Duodenal mucosa (tissue), 2 donors: ENCODE results near the gene CAMK4.
"Not testable (repeated sequence)": the region's sequence is repeated elsewhere in the genome, so short reads cannot be mapped to it uniquely, and the experiment has no call there.

Source experiments
- H3K27ac ChIP-seq: one replicate; pipeline ENCODE4 v1.7.0; 2013; ENCODE audit warnings: low read depth, low read length
- H3K27me3 ChIP-seq, 2 donors: one replicate each; pipeline ENCODE4 v1.7.0; 2013; ENCODE audit warnings: low read length in 2 of 2, control low read depth in 1 of 2; ENCODE audit not compliant: insufficient read depth in 2 of 2, control insufficient read depth in 1 of 2
- H3K36me3 ChIP-seq, 2 donors: one replicate each; pipeline ENCODE4 v1.7.0; 2013; ENCODE audit warnings: low read length in 2 of 2, control low read depth in 1 of 2; ENCODE audit not compliant: insufficient read depth in 2 of 2, control insufficient read depth in 1 of 2
- H3K4me1 ChIP-seq, 2 donors: one replicate each; pipeline ENCODE4 v1.7.0; 2013; ENCODE audit warnings: low read length in 2 of 2, control low read depth in 1 of 2; ENCODE audit not compliant: insufficient read depth in 2 of 2, control insufficient read depth in 1 of 2
- H3K4me3 ChIP-seq, 2 donors: one replicate each; pipeline ENCODE4 v1.7.0; 2013; ENCODE audit warnings: low read length in 2 of 2, low read depth in 1 of 2
- H3K9ac ChIP-seq, 2 donors: one replicate each; pipeline ENCODE4 v1.7.0; 2013; ENCODE audit warnings: low read length in 2 of 2, low read depth in 1 of 2
- H3K9me3 ChIP-seq, 2 donors: one replicate each; pipeline ENCODE4 v1.7.0; 2013; ENCODE audit warnings: low read length in 2 of 2, control low read depth in 1 of 2; ENCODE audit not compliant: control insufficient read depth in 1 of 2

The CAMK4 gene

DNA sequence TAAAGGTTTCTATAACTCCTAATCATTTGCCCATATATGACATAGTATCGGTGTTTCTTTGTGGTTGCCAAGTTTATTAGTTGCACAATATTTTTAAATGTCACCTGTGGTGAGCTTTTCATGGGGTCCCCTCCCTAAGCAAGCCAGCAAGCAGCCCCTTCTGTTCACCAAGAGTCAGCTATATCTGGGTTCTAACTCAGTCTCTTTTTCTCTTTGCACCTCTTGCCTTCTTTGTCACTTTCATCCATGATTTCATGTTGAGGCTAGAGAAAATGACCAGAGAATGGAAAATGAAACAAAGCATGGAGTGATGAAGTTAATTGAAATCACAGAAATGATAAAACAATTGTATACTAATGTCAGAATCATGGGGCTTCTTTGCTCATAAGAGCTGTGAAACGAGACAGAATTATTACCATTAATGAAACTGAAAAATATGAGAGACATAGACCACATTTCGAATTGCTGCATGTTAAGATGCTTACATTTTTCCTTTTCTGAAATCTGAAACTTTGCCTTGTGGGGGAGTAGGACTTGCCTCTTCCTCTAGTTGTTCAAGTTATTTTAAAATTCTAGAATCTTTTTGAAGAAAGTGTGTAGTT, 75.7 kb downstream of the CAMK4 start:
- Histone ChIP-seq H3K9ac (no peak overlapping the region), H3K4me3 (no peak overlapping the region), H3K4me1 (no peaks in the 10 kb centered on the region), H3K9me3 (peaks cover 0 to 7% of the 10 kb centered on the region in 2 donors), H3K36me3 (no peaks in the 10 kb centered on the region), H3K27ac (no peak overlapping the region), H3K27me3 (no peaks in the 10 kb centered on the region)

DNA sequence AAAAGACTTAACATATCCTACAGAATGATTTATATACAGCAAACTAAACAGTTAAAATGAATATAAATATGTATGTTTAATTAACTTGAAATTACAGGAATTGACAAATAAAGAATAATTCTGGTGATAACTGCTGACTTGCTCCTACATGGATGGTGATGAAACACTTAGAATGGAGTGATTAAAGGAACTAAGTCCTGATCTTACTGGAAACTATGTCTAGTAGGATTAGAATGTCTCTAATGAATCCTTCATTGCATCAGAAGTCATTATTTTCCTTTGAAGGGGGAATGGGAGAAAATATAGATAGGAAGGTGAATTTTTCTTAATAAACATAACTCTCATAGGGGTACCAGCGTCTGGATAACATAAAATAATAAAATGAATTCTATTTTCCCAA, 77.1 kb downstream of the CAMK4 start:
- no peaks in the 10 kb centered on the region for H3K36me3 ChIP-seq
- H3K27me3 ChIP-seq: no peaks in the 10 kb centered on the region
- peaks cover 0 to 7% of the 10 kb centered on the region in 2 donors for H3K9me3 ChIP-seq
- H3K4me3 ChIP-seq: no peak overlapping the region
- H3K27ac ChIP-seq: no peak overlapping the region
- no peak overlapping the region for H3K9ac ChIP-seq
- H3K4me1 ChIP-seq: no peaks in the 10 kb centered on the region

DNA sequence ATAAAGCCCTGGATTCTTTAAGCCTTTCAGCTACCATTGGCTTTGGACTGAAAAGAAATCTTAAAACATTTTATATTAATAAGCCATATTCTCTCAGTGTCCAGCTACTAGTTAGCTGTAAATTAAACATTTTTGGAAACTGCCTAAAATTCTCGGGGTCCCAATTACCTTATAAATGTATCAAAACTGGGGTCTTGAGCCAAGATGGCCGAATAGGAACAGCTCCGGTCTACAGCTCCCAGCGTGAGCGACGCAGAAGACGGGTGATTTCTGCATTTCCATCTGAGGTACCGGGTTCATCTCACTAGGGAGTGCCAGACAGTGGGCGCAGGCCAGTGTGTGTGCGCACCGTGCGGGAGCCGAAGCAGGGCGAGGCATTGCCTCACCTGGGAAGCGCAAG, 77.9 kb downstream of the CAMK4 start:
- not testable (repeated sequence) for H3K4me3 ChIP-seq, H3K9me3 ChIP-seq, H3K9ac ChIP-seq, H3K27ac ChIP-seq, H3K27me3 ChIP-seq, H3K4me1 ChIP-seq, H3K36me3 ChIP-seq

DNA sequence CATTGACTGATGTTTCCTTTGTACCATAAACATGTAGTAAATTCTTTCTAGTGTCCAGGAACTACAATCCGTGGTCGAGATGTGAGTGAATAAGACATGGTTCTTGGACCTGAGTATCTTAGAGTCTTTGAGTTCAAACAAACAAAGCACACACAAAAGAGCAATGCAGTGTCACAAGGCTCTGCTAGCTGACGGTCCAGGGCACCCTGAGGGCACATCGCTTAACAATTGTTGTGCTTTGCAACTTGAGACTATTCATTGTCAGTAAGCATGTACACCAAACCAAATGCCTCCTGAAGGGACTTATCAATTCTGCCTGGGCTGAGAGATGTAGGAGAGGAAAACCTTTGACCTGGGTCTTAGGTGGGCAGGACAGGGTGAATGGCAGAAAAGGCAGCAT, 84.8 kb downstream of the CAMK4 start:
- H3K36me3 ChIP-seq: no peaks in the 10 kb centered on the region
- H3K9me3 ChIP-seq: no peaks in the 10 kb centered on the region
- H3K9ac ChIP-seq: no peak overlapping the region
- H3K27me3 ChIP-seq: no peaks in the 10 kb centered on the region
- H3K4me1 ChIP-seq: no peaks in the 10 kb centered on the region
- H3K4me3 ChIP-seq: no peak overlapping the region
- H3K27ac ChIP-seq: no peak overlapping the region

DNA sequence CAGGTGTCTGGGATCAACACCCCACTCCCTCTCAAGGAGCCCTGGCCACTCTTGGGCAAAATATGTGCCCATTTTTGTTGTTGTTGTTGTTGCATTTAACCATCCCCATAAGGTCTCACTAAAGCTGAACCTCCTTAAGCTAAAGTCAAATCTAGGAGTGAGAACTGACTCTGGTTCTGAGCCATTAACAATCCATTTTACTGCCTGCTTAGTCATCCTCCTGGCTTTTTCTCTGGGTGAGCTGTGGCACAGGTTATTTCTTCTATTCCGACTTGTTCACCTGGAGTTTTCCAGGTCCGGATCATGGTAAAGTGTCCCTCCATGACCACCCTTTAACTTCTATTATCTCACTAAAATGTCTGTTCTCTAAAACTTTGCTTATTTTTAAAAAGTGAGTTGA, 85.2 kb downstream of the CAMK4 start:
- no peaks in the 10 kb centered on the region for H3K36me3 ChIP-seq
- H3K4me3 ChIP-seq: no peak overlapping the region
- no peak overlapping the region for H3K9ac ChIP-seq
- H3K9me3 ChIP-seq: no peaks in the 10 kb centered on the region
- H3K27me3 ChIP-seq: no peaks in the 10 kb centered on the region
- H3K4me1 ChIP-seq: no peaks in the 10 kb centered on the region
- H3K27ac ChIP-seq: no peak overlapping the region

DNA sequence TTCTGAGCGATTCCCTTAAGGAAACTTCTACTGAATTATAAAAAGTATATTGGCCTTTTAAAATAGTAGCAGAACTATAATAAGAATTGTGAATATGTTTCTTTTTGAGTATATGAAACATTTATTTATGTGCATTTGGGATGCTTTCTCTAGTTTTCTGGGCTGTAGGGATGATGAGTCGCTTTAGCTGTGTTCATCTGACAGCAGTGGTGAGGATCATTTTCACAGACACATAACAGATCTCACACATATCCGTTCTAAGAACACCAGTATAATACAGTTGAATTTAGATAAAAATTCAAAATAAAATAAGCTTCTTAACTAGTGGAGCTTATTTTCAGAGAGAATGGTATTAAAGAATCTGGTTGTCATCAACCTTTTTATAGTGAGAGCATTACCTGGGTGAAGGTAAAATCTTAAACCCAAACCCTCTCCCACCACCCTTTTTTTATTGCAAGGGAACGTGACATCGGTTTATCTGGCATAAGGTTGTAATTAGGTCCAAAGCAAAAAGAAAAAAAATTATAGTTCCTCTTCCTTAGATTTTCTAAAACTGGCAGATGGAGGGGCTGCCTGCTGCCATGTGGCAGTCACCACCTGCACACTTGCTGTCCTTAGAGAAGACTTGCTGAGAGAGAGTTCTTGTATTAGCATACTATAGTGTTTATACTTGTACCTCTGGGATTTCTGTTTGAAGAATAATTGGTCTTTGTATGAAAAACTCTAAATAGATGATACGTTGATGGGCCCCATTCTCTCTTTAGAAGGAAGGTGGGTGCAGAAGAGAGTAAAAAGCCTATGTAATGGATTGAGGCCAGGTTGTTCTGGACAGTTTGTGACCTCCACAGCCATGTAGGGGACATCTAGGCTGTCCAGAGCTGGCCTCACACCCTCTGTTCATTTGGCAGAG, 86.8 kb downstream of the CAMK4 start:
- H3K27me3 ChIP-seq: no peaks in the 10 kb centered on the region
- H3K4me1 ChIP-seq: no peaks in the 10 kb centered on the region
- H3K36me3 ChIP-seq: no peaks in the 10 kb centered on the region
- H3K9ac ChIP-seq: no peak overlapping the region
- H3K9me3 ChIP-seq: no peaks in the 10 kb centered on the region
- no peak overlapping the region for H3K27ac ChIP-seq
- H3K4me3 ChIP-seq: no peak overlapping the region

DNA sequence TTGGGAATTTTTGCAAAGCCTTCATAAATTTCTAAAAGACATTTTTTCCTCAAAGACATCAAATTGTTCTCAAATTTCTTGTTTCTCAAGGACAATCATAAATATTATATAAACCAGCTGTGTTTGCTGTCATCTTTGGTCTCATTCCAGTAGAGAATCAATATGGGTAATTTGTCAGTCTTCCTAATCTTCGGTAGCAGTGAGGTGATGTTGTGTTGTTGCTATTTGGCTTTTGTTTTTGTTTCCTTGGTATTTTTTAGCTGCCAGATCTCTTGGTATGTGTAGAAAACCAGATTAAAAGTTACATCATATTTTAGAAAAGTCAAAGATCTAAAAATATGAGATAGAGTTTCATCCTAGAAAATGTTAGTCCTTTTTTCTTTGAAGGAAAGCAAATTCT, 87.5 kb downstream of the CAMK4 start:
- Histone ChIP-seq H3K4me3 (no peak overlapping the region), H3K36me3 (no peaks in the 10 kb centered on the region), H3K27me3 (no peaks in the 10 kb centered on the region), H3K9ac (no peak overlapping the region), H3K27ac (no peak overlapping the region), H3K9me3 (no peaks in the 10 kb centered on the region), H3K4me1 (no peaks in the 10 kb centered on the region)

DNA sequence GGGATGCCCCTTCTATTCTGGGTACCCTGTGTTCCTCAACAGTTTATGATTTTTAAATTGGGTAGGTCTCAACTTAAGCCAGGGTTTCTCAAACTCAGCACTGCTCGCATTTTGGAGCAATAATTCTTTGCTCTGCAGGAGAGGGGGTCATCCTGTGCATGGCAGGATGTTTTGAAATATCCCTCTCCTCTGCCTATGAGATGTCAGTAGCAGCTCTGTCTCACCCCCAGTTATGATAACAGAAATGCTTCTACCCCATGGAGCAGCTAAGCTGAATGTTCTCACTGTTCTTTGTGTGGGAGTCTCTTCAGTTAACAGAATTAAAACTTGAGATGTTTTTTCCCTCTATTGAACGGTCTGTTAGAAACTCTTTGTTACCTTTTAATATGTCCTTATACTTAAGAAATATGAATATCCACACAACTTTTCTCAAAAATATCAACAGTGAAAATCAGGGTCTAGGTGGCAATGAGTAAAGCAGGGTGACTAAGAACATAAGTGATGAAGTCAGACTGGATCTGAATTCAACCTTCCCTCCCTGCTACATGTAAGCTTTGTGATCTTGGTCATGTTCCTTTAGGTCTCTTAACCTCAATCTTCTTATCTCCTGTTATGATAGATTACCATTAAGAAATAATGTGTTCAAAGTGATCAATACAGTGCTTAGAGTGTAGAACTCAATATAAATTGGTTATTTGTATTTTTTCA, 89.0 kb downstream of the CAMK4 start:
- Histone ChIP-seq H3K36me3 (no peaks in the 10 kb centered on the region), H3K4me3 (no peak overlapping the region), H3K9me3 (no peaks in the 10 kb centered on the region), H3K9ac (no peak overlapping the region), H3K27ac (no peak overlapping the region), H3K27me3 (no peaks in the 10 kb centered on the region), H3K4me1 (no peaks in the 10 kb centered on the region)

DNA sequence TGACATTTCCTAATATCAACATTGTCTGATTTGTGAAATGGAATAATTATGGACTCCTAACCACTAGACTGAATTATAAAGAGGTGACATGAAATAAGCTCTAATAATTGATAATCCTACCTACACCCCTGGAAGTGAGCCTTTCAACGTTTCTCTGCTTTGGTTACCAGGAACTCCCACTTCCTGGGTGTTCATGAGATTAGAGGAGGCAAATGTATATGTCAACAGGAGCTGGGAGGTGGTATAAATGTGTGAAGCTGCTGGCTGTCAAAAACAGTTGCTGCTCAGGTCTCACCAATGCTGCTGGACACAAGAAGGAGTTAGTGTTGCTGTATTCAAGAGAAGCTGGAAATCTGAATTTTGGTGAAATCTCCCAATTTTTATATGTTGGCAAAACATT, 96.8 kb downstream of the CAMK4 start:
- H3K4me1 ChIP-seq: no peaks in the 10 kb centered on the region
- no peaks in the 10 kb centered on the region for H3K36me3 ChIP-seq
- no peak overlapping the region for H3K4me3 ChIP-seq
- H3K27ac ChIP-seq: no peak overlapping the region
- H3K27me3 ChIP-seq: no peaks in the 10 kb centered on the region
- no peaks in the 10 kb centered on the region for H3K9me3 ChIP-seq
- no peak overlapping the region for H3K9ac ChIP-seq

DNA sequence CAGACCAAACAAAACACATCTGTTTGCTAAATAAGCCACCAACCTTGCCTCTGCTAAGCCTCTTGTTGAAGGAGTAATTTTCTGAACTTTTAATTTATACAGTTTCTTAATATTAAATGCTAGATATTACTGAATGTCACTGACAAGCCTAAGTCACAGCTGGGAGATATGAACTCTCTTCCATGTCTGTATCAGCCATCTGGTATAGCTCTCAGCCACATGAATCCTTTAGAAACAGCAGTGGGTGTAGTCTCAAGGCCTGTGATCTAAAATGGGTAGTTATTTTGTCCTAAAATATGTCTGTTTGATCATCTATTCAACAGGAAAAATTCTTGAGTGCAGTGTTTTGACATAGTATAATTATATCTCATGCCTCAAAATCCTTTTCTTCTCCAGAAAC, 97.2 kb downstream of the CAMK4 start:
- Histone ChIP-seq H3K4me3 (no peak overlapping the region), H3K27ac (no peak overlapping the region), H3K4me1 (no peaks in the 10 kb centered on the region), H3K27me3 (no peaks in the 10 kb centered on the region), H3K36me3 (no peaks in the 10 kb centered on the region), H3K9ac (no peak overlapping the region), H3K9me3 (no peaks in the 10 kb centered on the region)
